ENCODE measurements around the gene SPIN2B.
"Not testable (repeated sequence)": the region's sequence is repeated elsewhere in the genome, so short reads cannot be mapped to it uniquely, and the experiment has no call there.

SPIN2B gene

DNA sequence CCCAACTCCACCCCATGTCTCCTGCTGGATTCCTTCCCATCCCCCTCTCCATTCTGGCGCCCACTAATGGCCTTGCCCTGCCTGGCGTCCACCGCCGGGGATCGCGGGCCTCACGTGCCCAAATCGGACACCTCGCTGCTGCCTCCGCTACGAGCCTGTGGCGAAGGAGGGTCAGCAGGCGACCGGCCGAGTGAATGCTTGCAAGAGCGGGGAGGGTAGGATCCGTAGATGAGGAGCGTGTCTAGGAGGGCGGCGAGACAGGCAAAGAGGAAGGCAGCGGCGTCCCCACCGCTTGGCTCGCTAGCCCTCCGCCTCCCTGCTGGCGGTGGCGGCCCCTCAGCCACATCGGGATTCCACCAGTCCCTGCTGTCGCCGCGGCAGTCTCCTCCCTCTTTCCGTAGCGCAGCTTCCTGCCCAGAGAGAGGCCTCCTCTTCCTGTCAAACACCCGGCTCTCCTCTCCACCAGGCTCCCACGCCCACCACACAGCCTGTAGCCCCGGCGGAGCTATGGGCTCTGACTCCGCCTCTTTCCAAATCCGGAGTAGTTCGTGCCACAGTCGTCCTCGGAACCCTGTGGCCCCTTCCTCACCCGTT, at the start of gene SPIN2B:
Gene SPIN2B, minus strand, starts transcription at position 387 of the 594 bp plus-strand sequence.
- peak; percentile 84 for DNase-seq (ENCODE audit: low read depth)
- H3K27me3 ChIP-seq (replicated peaks; ENCODE audit: control insufficient read depth, insufficient read depth, low read length), result no peaks in the 10 kb centered on the region
- H3K9me3 ChIP-seq (ENCODE audit: control insufficient read depth, low read length), result no peaks in the 10 kb centered on the region
- peak within 1 kb of the TSS; percentile 80 for H3K4me3 ChIP-seq (ENCODE audit: low read length)
- H3K9ac ChIP-seq (ENCODE audit: low read length), result peak within 1 kb of the TSS; percentile 84
- peaks cover 3% of the 10 kb centered on the region for H3K36me3 ChIP-seq (ENCODE audit: control insufficient read depth, insufficient read depth, low read length, severe bottlenecking)
- peaks cover 2% of the 10 kb centered on the region for H3K4me1 ChIP-seq (ENCODE audit: control insufficient read depth, insufficient read depth, low read length)

DNA sequence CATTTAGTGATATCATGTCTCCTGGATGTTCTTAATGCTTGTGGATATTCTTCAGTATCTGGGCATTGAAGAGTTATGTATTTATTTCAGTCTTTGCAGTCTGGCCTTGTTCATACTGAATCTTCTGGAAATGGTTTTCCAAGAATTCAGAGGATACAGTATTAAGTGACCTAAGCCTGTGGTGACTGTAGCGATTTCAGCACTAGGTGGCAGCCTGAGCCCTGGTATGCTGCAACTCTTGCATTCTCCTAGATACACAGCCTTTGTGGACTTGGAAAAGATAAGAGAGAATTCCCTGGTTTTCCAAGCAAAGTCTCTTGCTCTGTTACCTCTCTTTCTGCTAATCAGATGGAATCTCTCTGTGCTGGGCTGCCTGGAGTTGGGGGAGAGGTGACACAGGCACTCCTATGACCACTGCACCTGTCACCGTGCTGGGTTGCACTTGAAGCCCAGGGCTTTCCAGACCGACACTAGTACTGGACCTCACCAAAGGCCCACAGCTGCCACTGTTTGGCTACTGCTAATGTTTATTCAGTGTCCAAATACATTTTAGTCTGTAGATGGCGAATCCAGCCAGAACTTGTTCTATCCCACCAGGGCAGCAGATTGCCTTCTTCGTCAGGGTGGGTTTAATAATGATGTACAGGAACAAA, 35.2 kb upstream of the SPIN2B start:
- Histone ChIP-seq H3K36me3 (ENCODE audit: control insufficient read depth, insufficient read depth, low read length, severe bottlenecking) (no peaks in the 10 kb centered on the region), H3K9ac (ENCODE audit: low read length) (no peak overlapping the region), H3K9me3 (ENCODE audit: control insufficient read depth, low read length) (peaks cover 13% of the 10 kb centered on the region), H3K4me3 (ENCODE audit: low read length) (no peak overlapping the region), H3K4me1 (ENCODE audit: control insufficient read depth, insufficient read depth, low read length) (peaks cover 7% of the 10 kb centered on the region), H3K27me3 (replicated peaks; ENCODE audit: control insufficient read depth, insufficient read depth, low read length) (no peaks in the 10 kb centered on the region)
- peak; percentile 53 for DNase-seq (ENCODE audit: low read depth)

DNA sequence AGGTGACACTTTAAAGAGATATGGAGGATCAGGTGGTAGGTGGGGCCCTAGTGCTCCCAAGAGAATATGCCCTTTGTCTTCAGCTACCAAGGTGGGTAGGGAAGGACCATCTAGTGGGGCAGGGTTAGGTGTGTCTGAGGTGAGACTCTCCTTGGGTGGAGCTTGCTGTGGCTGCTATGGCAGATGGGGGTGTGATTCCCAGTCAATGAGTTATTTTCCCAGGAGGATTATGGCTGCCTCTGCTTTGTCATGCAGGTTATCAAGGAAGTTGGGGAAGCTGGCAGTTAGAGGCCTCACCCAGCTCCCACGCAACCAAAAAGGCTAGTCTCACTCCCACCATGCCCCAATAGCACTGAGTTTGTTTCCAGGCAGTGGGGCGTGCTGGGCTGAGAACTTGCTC, 33.8 kb upstream of the SPIN2B start:
- H3K4me1 ChIP-seq (ENCODE audit: control insufficient read depth, insufficient read depth, low read length), result peaks cover 7% of the 10 kb centered on the region
- no peak overlapping the region for H3K9ac ChIP-seq (ENCODE audit: low read length)
- no peaks in the 10 kb centered on the region for H3K27me3 ChIP-seq (replicated peaks; ENCODE audit: control insufficient read depth, insufficient read depth, low read length)
- no peak overlapping the region for H3K4me3 ChIP-seq (ENCODE audit: low read length)
- peaks cover 13% of the 10 kb centered on the region for H3K9me3 ChIP-seq (ENCODE audit: control insufficient read depth, low read length)
- DNase-seq (ENCODE audit: low read depth), result no peak
- no peaks in the 10 kb centered on the region for H3K36me3 ChIP-seq (ENCODE audit: control insufficient read depth, insufficient read depth, low read length, severe bottlenecking)

DNA sequence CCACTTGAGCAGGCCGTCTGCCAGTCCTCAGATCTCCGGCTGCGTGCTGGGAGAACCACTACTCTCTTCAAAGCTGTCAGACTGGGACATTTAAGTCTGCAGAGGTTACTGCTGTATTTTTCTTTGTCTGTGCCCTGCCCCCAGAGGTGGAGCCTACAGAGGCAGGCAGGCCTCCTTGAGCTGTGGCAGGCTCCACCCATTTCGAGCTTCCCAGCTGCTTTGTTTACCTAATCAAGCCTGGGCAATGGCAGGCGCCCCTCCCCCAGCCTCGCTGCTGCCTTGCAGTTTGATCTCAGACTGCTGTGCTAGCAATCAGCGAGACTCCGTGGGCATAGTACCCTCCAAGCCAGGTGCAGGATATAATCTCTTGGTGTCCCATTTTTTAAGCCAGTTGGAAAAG, 30.9 kb upstream of the SPIN2B start:
- H3K36me3 ChIP-seq (ENCODE audit: control insufficient read depth, insufficient read depth, low read length, severe bottlenecking); H3K9ac ChIP-seq (ENCODE audit: low read length); H3K27me3 ChIP-seq (replicated peaks; ENCODE audit: control insufficient read depth, insufficient read depth, low read length); H3K4me1 ChIP-seq (ENCODE audit: control insufficient read depth, insufficient read depth, low read length); H3K4me3 ChIP-seq (ENCODE audit: low read length); DNase-seq (ENCODE audit: low read depth): not testable (repeated sequence)
- peaks cover 13% of the 10 kb centered on the region for H3K9me3 ChIP-seq (ENCODE audit: control insufficient read depth, low read length)

DNA sequence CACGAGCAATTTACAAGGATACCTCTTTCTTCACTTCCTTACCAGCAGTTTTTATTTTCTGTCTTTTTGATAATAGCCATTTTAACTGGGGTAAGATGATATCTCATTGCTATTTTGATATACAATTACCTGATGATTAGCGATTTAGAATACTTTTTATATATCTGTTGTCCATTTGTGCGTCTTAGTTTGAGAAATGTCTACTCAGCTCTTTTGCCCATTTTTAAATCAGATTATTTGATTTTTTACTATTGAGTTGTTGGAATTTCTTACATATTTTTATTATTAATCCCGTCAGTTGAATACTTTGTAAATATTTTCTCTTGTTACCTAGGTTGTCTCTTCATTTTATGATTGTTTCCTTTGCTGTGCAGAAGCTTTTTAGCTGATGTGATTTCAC, 17.3 kb upstream of the SPIN2B start:
- Histone ChIP-seq H3K9me3 (ENCODE audit: control insufficient read depth, low read length) (peaks cover 6% of the 10 kb centered on the region), H3K4me3 (ENCODE audit: low read length) (no peak overlapping the region), H3K27me3 (replicated peaks; ENCODE audit: control insufficient read depth, insufficient read depth, low read length) (no peaks in the 10 kb centered on the region), H3K4me1 (ENCODE audit: control insufficient read depth, insufficient read depth, low read length) (no peaks in the 10 kb centered on the region), H3K36me3 (ENCODE audit: control insufficient read depth, insufficient read depth, low read length, severe bottlenecking) (no peaks in the 10 kb centered on the region), H3K9ac (ENCODE audit: low read length) (no peak overlapping the region)
- no peak for DNase-seq (ENCODE audit: low read depth)

DNA sequence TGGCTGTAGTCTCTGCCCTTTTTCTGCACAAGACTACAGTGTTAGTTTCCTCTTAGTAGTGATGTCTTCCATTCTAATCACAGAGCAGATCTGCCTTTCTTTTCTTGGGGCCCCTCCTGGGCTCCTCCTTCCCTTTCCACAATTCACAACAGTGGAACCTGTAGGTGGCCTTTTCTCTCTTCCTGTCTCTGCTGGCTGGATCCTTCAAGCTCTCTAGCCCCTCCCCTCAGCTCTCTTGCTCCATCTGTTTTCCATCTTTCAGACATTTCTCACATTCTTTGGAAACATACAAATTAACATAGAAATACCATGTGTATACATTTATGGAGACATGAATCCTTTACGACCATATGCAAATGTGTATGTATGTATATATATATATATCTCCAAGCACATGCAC, 16.2 kb upstream of the SPIN2B start:
- no peaks in the 10 kb centered on the region for H3K36me3 ChIP-seq (ENCODE audit: control insufficient read depth, insufficient read depth, low read length, severe bottlenecking)
- H3K9me3 ChIP-seq (ENCODE audit: control insufficient read depth, low read length), result peaks cover 6% of the 10 kb centered on the region
- H3K9ac ChIP-seq (ENCODE audit: low read length), result peak overlapping the region; percentile 30
- H3K4me3 ChIP-seq (ENCODE audit: low read length), result peak overlapping the region; percentile 77
- no peaks in the 10 kb centered on the region for H3K27me3 ChIP-seq (replicated peaks; ENCODE audit: control insufficient read depth, insufficient read depth, low read length)
- no peaks in the 10 kb centered on the region for H3K4me1 ChIP-seq (ENCODE audit: control insufficient read depth, insufficient read depth, low read length)
- DNase-seq (ENCODE audit: low read depth), result peak; percentile 52

DNA sequence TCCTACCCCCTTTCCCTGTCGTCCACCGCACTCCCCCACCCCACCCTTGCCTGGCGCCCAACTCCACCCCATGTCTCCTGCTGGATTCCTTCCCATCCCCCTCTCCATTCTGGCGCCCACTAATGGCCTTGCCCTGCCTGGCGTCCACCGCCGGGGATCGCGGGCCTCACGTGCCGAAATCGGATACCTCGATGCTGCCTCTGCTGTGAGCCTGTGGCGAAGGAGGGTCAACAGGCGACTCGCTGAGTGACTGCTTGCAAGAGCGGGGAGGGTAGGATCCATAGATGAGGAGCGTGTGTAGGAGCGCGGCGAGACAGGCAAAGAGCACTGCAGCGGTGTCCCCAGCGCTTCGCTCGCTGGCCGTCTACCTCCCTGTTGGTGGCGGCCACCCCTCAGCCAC, 15.7 kb upstream of the SPIN2B start, which contains the start of gene SPIN2A:
Gene SPIN2A, minus strand, starts transcription at position 325 of the 400 bp plus-strand sequence. CDS start 800 bp downstream, outside the sequence.
- not testable (repeated sequence) for H3K27me3 ChIP-seq (replicated peaks; ENCODE audit: control insufficient read depth, insufficient read depth, low read length); H3K36me3 ChIP-seq (ENCODE audit: control insufficient read depth, insufficient read depth, low read length, severe bottlenecking); H3K9me3 ChIP-seq (ENCODE audit: control insufficient read depth, low read length); H3K4me1 ChIP-seq (ENCODE audit: control insufficient read depth, insufficient read depth, low read length)
- Histone ChIP-seq H3K9ac (ENCODE audit: low read length) (peak within 1 kb of the TSS; percentile 30), H3K4me3 (ENCODE audit: low read length) (peak within 1 kb of the TSS; percentile 77)
- peak; percentile 26 for DNase-seq (ENCODE audit: low read depth)

DNA sequence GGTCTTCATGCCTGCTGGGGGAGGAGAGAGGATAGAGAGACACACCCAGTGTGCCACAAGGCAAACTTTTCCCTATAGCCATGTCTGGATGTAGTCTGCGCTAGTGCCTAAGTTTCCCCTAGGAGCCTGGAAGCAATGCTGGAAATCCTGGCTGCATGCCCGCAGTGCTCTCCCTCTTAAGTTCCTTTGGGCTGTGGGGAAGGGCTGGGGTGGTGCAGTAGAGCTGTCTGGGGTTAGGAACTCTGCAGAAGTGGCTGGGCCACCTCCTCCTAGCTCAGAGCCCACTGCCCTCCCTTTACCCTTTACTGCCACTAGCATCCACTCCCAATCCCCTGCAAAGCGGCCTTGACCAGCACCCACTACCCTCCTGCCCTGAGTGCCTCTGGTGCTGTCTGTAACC, 15.2 kb upstream of the SPIN2B start:
- H3K9ac ChIP-seq (ENCODE audit: low read length); H3K4me3 ChIP-seq (ENCODE audit: low read length); H3K4me1 ChIP-seq (ENCODE audit: control insufficient read depth, insufficient read depth, low read length); H3K27me3 ChIP-seq (replicated peaks; ENCODE audit: control insufficient read depth, insufficient read depth, low read length); DNase-seq (ENCODE audit: low read depth); H3K36me3 ChIP-seq (ENCODE audit: control insufficient read depth, insufficient read depth, low read length, severe bottlenecking); H3K9me3 ChIP-seq (ENCODE audit: control insufficient read depth, low read length): not testable (repeated sequence)

DNA sequence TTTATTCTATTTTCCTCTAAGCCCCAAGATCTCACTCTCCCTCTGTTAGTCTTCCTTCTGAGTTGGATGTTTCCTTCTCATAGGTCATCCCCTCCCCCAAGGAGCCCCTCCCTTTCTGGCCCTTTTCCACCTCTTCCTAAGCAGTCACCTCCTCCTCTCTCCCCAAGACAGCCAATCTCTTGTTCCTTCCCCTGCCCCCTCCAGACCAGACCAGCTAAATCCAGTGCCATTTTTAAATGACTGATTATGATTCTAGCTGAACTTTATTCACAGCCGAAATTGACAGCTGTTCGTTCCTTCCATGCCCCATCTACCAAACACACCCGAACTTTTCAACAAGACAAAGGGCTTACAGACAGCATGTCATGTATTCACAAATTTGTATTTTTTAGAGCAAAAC, 13.9 kb upstream of the SPIN2B start:
- no peak overlapping the region for H3K4me3 ChIP-seq (ENCODE audit: low read length)
- H3K4me1 ChIP-seq (ENCODE audit: control insufficient read depth, insufficient read depth, low read length), result no peaks in the 10 kb centered on the region
- peaks cover 6% of the 10 kb centered on the region for H3K9me3 ChIP-seq (ENCODE audit: control insufficient read depth, low read length)
- DNase-seq (ENCODE audit: low read depth), result no peak
- H3K36me3 ChIP-seq (ENCODE audit: control insufficient read depth, insufficient read depth, low read length, severe bottlenecking), result no peaks in the 10 kb centered on the region
- no peaks in the 10 kb centered on the region for H3K27me3 ChIP-seq (replicated peaks; ENCODE audit: control insufficient read depth, insufficient read depth, low read length)
- no peak overlapping the region for H3K9ac ChIP-seq (ENCODE audit: low read length)

DNA sequence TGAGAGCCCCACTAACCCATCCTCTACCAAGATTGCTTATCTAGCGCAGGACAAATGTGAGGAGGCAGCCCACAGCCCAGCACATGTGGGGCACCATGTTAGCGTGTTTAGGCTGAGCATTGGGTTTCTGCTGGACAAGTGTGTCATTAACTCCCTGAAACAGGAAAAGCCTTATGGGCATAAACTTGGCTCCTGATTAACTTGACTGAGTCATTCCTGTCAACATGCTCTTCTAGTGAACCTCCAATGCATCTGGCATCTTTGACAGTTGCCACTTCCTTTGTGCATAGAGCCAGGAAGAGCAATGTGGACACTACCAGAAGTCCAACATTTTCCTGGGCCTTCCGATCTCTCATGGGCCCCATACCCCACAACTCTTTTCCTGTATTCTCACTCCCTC, 13.4 kb upstream of the SPIN2B start:
- Histone ChIP-seq H3K36me3 (ENCODE audit: control insufficient read depth, insufficient read depth, low read length, severe bottlenecking) (no peaks in the 10 kb centered on the region), H3K9ac (ENCODE audit: low read length) (no peak overlapping the region), H3K9me3 (ENCODE audit: control insufficient read depth, low read length) (peaks cover 6% of the 10 kb centered on the region), H3K27me3 (replicated peaks; ENCODE audit: control insufficient read depth, insufficient read depth, low read length) (no peaks in the 10 kb centered on the region), H3K4me1 (ENCODE audit: control insufficient read depth, insufficient read depth, low read length) (no peaks in the 10 kb centered on the region), H3K4me3 (ENCODE audit: low read length) (no peak overlapping the region)
- no peak for DNase-seq (ENCODE audit: low read depth)

DNA sequence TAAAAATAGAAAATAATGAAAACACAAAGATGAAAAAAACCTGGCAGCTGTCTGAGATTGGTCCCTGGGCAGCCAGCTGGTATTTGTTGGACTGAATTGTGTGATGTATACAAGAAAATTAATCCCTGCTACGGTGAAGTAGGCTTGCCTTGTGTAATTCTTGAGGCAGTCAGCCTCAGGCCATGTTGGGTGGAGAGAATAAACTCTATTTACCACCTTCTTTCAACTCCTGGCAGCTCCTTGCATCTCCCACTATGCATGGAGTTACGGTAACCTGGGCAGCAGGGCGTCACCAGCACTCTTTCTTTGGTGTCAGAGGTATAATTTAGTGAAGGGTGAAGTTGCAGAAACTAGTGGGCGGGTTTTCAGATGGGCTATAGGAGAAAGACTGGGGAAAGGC, 12.4 kb upstream of the SPIN2B start:
- H3K36me3 ChIP-seq (ENCODE audit: control insufficient read depth, insufficient read depth, low read length, severe bottlenecking), result no peaks in the 10 kb centered on the region
- no peaks in the 10 kb centered on the region for H3K27me3 ChIP-seq (replicated peaks; ENCODE audit: control insufficient read depth, insufficient read depth, low read length)
- DNase-seq (ENCODE audit: low read depth), result no peak
- no peaks in the 10 kb centered on the region for H3K9me3 ChIP-seq (ENCODE audit: control insufficient read depth, low read length)
- no peak overlapping the region for H3K4me3 ChIP-seq (ENCODE audit: low read length)
- H3K9ac ChIP-seq (ENCODE audit: low read length), result no peak overlapping the region
- H3K4me1 ChIP-seq (ENCODE audit: control insufficient read depth, insufficient read depth, low read length), result no peaks in the 10 kb centered on the region

DNA sequence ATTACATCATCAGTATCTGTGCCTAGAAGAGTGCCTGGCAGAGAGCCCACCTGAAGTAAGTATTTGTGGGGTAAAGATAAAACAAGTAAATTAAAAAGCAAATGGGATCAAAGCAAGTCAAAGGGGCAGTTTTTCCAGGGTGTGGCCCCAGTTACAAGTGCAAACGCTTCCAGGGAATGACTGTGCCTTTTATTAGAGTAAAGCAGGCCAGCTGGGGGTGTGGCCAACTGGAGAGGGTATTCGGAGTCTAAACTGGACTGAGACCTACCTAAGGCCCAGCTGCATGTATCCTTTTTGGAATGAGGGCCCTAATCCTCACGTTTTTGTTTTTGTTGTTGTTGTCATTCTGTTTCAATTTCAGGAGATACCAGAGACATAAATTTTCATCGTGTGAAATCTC, 11.9 kb upstream of the SPIN2B start:
- not testable (repeated sequence) for H3K9me3 ChIP-seq (ENCODE audit: control insufficient read depth, low read length); H3K4me3 ChIP-seq (ENCODE audit: low read length); H3K27me3 ChIP-seq (replicated peaks; ENCODE audit: control insufficient read depth, insufficient read depth, low read length); H3K4me1 ChIP-seq (ENCODE audit: control insufficient read depth, insufficient read depth, low read length); H3K9ac ChIP-seq (ENCODE audit: low read length); DNase-seq (ENCODE audit: low read depth); H3K36me3 ChIP-seq (ENCODE audit: control insufficient read depth, insufficient read depth, low read length, severe bottlenecking)

Measured in adipocyte (in vitro differentiated cells).